WTC11 (cell line): ENCODE measurements around the gene EXPH5. TPM values are rescaled to one million over a fixed set of nuclear protein-coding genes. Genes with fewer than 3 reads are reported as not detected.

Source experiments
- ATAC-seq: fragments of 200-7000 bp; cut with Tn5 transposase; 2 replicates; pipeline ENCODE4 v1.10.0; 2021; ENCODE audit warnings: mild to moderate bottlenecking, moderate library complexity
- CTCF ChIA-PET: fragments of 300-600 bp; sonication (Branson Sonifier 250); formaldehyde crosslinking; loops from one replicate; lab custom pipeline; 2021; ENCODE audit warnings: antibody characterized with exemption; lab: Charles Lee
- POLR2A ChIA-PET: fragments of 350-600 bp; sonication (Branson Sonifier 250); formaldehyde crosslinking; loops from one replicate; lab custom pipeline; 2021; ENCODE audit warnings: antibody characterized with exemption; lab: Charles Lee
- DNase-seq: peaks from one replicate; pipeline ENCODE4 v3.0.0; 2021; ENCODE audit warnings: low spot score
- H3K27ac Mint-ChIP-seq: 2 replicates; pipeline ENCODE4 v1.8.0; 2021; ENCODE audit warnings: mixed read lengths
- H3K27me3 Mint-ChIP-seq: 2 replicates; pipeline ENCODE4 v1.8.0; 2021; ENCODE audit warnings: low read depth, mild to moderate bottlenecking, moderate library complexity, mixed read lengths
- H3K36me3 Mint-ChIP-seq: 2 replicates; pipeline ENCODE4 v1.8.0; 2021; ENCODE audit warnings: mixed read lengths
- H3K4me1 Mint-ChIP-seq: 2 replicates; pipeline ENCODE4 v1.8.0; 2022; ENCODE audit warnings: mixed read lengths
- H3K4me3 Mint-ChIP-seq: 2 replicates; pipeline ENCODE4 v1.8.0; 2021; ENCODE audit warnings: mild to moderate bottlenecking, moderate library complexity, mixed read lengths
- H3K9me3 Mint-ChIP-seq: 2 replicates; pipeline ENCODE4 v1.8.0; 2021; ENCODE audit warnings: mixed read lengths
- CREB1 ChIP-seq: sonication (generic); formaldehyde crosslinking; IDR thresholded peaks from 2 replicates; pipeline ENCODE4 v1.8.0; 2023; ENCODE audit warnings: mild to moderate bottlenecking, missing genetic modification reagents
- CREM ChIP-seq: sonication (generic); formaldehyde crosslinking; IDR thresholded peaks from 2 replicates; pipeline ENCODE4 v1.8.1; 2022; ENCODE audit warnings: mild to moderate bottlenecking, missing genetic modification reagents, moderate library complexity
- EMX1 ChIP-seq: fragments of 250-450 bp; sonication (Bioruptor Pico); IDR thresholded peaks from 2 replicates; pipeline ENCODE4 v1.8.0; 2021; ENCODE audit warnings: mild to moderate bottlenecking
- FOXJ3 ChIP-seq: sonication (generic); formaldehyde crosslinking; IDR thresholded peaks from 2 replicates; pipeline ENCODE4 v1.9.0; 2021; ENCODE audit warnings: missing genetic modification reagents, mild to moderate bottlenecking, borderline replicate concordance
- GRHL2 ChIP-seq: fragments of 250-450 bp; sonication (Bioruptor Pico); IDR thresholded peaks from 2 replicates; pipeline ENCODE4 v1.8.0; 2022; ENCODE audit warnings: mild to moderate bottlenecking, moderate library complexity; ENCODE audit not compliant: insufficient replicate concordance, severe bottlenecking
- GTF2I ChIP-seq: fragments of 250-450 bp; sonication (Bioruptor Pico); conservative IDR thresholded peaks from 2 replicates; pipeline ENCODE4 v1.4.0; 2021; ENCODE audit warnings: mild to moderate bottlenecking
- IRF2 ChIP-seq: sonication (generic); formaldehyde crosslinking; IDR thresholded peaks from 2 replicates; pipeline ENCODE4 v1.8.0; 2022; ENCODE audit warnings: low read depth, missing genetic modification reagents, borderline replicate concordance
- KAT7 ChIP-seq: sonication (generic); formaldehyde crosslinking; IDR thresholded peaks from 2 replicates; pipeline ENCODE4 v1.8.1; 2023; ENCODE audit warnings: missing genetic modification reagents, mild to moderate bottlenecking, borderline replicate concordance
- NFATC4 ChIP-seq: fragments of 250-450 bp; sonication (Bioruptor Pico); IDR thresholded peaks from 2 replicates; pipeline ENCODE4 v1.9.0; 2021; ENCODE audit warnings: mild to moderate bottlenecking
- SMAD3 ChIP-seq: sonication (generic); formaldehyde crosslinking; IDR thresholded peaks from 2 replicates; pipeline ENCODE4 v1.8.0; 2022; ENCODE audit warnings: missing genetic modification reagents, mild to moderate bottlenecking, borderline replicate concordance
- TP53 ChIP-seq: sonication (generic); formaldehyde crosslinking; IDR thresholded peaks from 2 replicates; pipeline ENCODE4 v1.8.1; 2023; ENCODE audit warnings: mild to moderate bottlenecking, missing genetic modification reagents
- ZNF671 ChIP-seq: fragments of 250-450 bp; sonication (Bioruptor Pico); IDR thresholded peaks from 2 replicates; pipeline ENCODE4 v1.8.0; 2021; ENCODE audit warnings: mild to moderate bottlenecking
- total RNA-seq: library from RNA; stranded (reverse); gene quantifications from 3 replicates; pipeline ENCODE4 v1.2.3, GENCODE V29; 2021
- TF ChIP-seq, protein P1 (sequence below): fragments of 250-450 bp; sonication (Bioruptor Pico); conservative IDR thresholded peaks from 2 replicates; pipeline ENCODE4 v1.9.0; 2021; ENCODE audit warnings: mild to moderate bottlenecking
- TF ChIP-seq, protein P2 (sequence below): sonication (generic); formaldehyde crosslinking; IDR thresholded peaks from 2 replicates; pipeline ENCODE4 v1.8.1; 2022; ENCODE audit warnings: low read depth, missing genetic modification reagents, borderline replicate concordance
- TF ChIP-seq, protein P3 (sequence below): sonication (generic); formaldehyde crosslinking; IDR thresholded peaks from 2 replicates; pipeline ENCODE4 v1.8.1; 2022; ENCODE audit warnings: mild to moderate bottlenecking, moderate library complexity, missing genetic modification reagents
- TF ChIP-seq, protein P4 (sequence below): sonication (generic); formaldehyde crosslinking; IDR thresholded peaks from 2 replicates; pipeline ENCODE4 v1.8.1; 2023; ENCODE audit warnings: mild to moderate bottlenecking, missing genetic modification reagents
- TF ChIP-seq, protein P5 (sequence below): sonication (generic); formaldehyde crosslinking; IDR thresholded peaks from 2 replicates; pipeline ENCODE4 v1.8.0; 2023; ENCODE audit warnings: mild to moderate bottlenecking, missing genetic modification reagents
- TF ChIP-seq, protein P6 (sequence below): fragments of 250-450 bp; sonication (Bioruptor Pico); IDR thresholded peaks from 2 replicates; pipeline ENCODE4 v2.1.2; 2022; ENCODE audit warnings: mild to moderate bottlenecking, moderate library complexity
- TF ChIP-seq, protein P7 (sequence below): fragments of 200-600 bp; IDR thresholded peaks from 2 replicates; pipeline ENCODE4 v1.8.0; 2022; ENCODE audit warnings: antibody characterized with exemption

Gene EXPH5
- total RNA-seq, 1 experiment from 2014 or later: 11.2 TPM

DNA sequence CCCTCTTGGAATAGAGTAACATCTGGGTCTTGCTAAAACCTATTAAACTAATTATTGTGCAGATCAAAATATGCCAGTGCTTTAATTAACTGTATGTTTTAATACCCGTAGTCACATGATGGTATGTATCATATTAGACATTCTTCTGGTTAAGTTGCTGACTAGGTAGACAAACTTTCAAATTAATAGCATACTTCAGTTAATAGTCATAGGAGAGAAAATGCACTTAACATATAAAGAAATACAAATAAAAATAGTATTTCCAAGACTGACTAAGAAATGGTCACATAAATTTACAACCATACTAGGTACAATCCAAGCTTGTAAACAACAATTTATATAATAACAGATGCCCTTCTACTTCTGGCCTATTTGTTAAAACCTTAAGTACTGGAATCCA is 7.6 kb upstream of the EXPH5 start (continued):
- TF ChIP-seq, protein P1, sequence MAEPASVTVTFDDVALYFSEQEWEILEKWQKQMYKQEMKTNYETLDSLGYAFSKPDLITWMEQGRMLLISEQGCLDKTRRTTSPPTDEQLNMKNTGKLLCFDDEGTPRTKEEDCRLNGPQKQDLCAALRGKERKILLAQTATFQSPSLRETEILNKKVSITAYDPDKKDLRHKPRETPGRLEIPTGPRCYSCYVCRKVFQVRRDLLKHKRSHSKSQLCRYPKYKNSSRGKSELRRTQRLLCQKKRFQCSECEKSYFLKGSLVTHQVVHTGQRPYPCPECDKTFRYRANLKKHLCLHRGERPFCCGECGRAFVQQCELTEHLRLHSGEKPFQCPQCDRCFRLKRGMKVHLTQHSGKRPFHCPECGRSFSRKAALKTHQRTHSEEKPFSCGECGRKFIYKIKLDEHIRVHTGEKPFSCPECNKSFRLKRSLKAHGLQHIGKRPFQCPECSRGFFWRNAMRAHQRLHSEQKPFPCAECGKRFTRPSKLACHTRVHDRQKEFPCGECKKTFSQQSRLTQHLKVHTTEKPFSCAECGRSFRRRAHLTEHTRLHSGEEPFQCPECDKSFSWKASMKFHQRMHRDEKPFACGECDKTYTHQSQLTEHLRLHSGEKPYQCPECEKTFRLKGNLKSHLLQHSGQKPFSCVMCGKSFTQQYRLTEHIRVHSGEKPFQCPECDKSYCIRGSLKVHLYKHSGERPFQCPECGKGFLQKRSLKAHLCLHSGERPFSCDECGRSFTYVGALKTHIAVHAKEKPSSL (CRISPR knock-in tag): no peak
- TF ChIP-seq, all 79 proteins: peak for 0

DNA sequence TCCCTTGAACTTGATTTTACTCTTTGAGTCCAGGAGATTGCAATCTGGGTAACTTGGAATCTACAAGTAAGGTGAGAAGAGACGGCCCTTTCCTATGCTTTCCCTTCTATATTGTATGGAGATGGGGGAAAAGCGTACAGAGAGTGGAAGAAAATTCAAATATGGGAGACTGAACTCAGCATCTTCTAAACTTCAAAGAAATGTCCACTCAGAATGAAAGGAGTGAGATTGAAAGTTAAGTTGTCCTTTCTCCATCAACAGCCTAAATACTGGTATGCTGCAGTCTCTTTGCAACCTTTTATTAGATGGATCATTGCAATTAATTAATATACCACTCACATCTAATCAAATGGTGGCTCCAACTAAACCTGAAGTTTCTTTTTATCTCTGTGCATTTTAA is 6.4 kb upstream of the EXPH5 start:
- no peak for ATAC-seq

DNA sequence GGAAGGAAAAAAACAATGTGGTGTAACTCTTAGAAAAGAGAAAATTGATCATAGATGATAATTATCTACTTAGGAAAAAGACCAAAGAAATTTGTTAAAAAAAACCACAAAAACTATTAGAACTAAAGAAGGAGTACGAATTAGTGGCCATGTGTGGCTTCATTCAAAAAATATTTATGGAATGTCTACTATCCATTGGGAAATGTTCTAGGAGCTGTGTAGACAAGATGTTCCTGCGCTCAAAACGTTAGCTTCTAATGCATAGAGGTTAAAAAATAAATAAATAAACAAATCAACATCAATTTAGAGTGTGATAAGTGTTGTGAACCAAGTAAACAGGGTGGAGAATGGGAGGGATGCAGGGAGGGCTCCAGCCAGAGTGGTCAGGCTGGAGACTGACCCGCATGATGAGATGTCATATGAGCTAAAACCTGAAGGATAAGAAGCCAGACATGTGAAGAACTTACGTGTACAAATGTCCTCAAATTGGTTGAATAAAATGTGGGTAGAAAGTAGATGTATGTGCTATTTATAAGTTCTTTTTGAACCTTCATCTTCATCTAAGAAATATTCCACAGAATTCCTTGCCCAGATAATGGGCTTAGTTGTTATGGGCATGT is 4.3 kb upstream of the EXPH5 start:
- ChIA-PET POLR2A (no interaction called here), CTCF (no interaction called here)
- DNase-seq (no peak), ATAC-seq (no peak)
- Mint-ChIP-seq H3K27ac (no peak overlapping the region), H3K9me3 (no peaks in the 10 kb centered on the region), H3K27me3 (peaks cover 4% of the 10 kb centered on the region), H3K36me3 (no peaks in the 10 kb centered on the region; the same call in 1 of the 2 replicates), H3K4me3 (no peak overlapping the region), H3K4me1 (peaks cover 20% of the 10 kb centered on the region)
- no peak for TF ChIP-seq EMX1 (CRISPR knock-in tag)
- TF ChIP-seq IRF2 (CRISPR knock-in tag): no peak
- no peak for TF ChIP-seq CREM (CRISPR knock-in tag)
- TF ChIP-seq, protein P2, sequence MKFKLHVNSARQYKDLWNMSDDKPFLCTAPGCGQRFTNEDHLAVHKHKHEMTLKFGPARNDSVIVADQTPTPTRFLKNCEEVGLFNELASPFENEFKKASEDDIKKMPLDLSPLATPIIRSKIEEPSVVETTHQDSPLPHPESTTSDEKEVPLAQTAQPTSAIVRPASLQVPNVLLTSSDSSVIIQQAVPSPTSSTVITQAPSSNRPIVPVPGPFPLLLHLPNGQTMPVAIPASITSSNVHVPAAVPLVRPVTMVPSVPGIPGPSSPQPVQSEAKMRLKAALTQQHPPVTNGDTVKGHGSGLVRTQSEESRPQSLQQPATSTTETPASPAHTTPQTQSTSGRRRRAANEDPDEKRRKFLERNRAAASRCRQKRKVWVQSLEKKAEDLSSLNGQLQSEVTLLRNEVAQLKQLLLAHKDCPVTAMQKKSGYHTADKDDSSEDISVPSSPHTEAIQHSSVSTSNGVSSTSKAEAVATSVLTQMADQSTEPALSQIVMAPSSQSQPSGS (CRISPR knock-in tag): no peak
- no peak for TF ChIP-seq GRHL2 (CRISPR knock-in tag)
- TF ChIP-seq KAT7: no peak
- no peak for TF ChIP-seq NFATC4
- TF ChIP-seq TP53: no peak
- TF ChIP-seq CREB1 (CRISPR knock-in tag): no peak
- TF ChIP-seq, protein P3, sequence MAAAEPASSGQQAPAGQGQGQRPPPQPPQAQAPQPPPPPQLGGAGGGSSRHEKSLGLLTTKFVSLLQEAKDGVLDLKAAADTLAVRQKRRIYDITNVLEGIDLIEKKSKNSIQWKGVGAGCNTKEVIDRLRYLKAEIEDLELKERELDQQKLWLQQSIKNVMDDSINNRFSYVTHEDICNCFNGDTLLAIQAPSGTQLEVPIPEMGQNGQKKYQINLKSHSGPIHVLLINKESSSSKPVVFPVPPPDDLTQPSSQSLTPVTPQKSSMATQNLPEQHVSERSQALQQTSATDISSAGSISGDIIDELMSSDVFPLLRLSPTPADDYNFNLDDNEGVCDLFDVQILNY (CRISPR knock-in tag): no peak
- TF ChIP-seq, protein P4, sequence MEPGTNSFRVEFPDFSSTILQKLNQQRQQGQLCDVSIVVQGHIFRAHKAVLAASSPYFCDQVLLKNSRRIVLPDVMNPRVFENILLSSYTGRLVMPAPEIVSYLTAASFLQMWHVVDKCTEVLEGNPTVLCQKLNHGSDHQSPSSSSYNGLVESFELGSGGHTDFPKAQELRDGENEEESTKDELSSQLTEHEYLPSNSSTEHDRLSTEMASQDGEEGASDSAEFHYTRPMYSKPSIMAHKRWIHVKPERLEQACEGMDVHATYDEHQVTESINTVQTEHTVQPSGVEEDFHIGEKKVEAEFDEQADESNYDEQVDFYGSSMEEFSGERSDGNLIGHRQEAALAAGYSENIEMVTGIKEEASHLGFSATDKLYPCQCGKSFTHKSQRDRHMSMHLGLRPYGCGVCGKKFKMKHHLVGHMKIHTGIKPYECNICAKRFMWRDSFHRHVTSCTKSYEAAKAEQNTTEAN (CRISPR knock-in tag): no peak

More for the DNA sequence above, 6.4 kb upstream of the EXPH5 start:
- H3K36me3 Mint-ChIP-seq: no peaks in the 10 kb centered on the region
- no peak overlapping the region; the same call in 1 of the 2 replicates for H3K27ac Mint-ChIP-seq
- H3K27me3 Mint-ChIP-seq: no peaks in the 10 kb centered on the region
- POLR2A ChIA-PET: no interaction called here
- H3K4me1 Mint-ChIP-seq: peaks cover 11% of the 10 kb centered on the region
- CTCF ChIA-PET: no interaction called here
- DNase-seq: no peak
- TF ChIP-seq, protein P5, sequence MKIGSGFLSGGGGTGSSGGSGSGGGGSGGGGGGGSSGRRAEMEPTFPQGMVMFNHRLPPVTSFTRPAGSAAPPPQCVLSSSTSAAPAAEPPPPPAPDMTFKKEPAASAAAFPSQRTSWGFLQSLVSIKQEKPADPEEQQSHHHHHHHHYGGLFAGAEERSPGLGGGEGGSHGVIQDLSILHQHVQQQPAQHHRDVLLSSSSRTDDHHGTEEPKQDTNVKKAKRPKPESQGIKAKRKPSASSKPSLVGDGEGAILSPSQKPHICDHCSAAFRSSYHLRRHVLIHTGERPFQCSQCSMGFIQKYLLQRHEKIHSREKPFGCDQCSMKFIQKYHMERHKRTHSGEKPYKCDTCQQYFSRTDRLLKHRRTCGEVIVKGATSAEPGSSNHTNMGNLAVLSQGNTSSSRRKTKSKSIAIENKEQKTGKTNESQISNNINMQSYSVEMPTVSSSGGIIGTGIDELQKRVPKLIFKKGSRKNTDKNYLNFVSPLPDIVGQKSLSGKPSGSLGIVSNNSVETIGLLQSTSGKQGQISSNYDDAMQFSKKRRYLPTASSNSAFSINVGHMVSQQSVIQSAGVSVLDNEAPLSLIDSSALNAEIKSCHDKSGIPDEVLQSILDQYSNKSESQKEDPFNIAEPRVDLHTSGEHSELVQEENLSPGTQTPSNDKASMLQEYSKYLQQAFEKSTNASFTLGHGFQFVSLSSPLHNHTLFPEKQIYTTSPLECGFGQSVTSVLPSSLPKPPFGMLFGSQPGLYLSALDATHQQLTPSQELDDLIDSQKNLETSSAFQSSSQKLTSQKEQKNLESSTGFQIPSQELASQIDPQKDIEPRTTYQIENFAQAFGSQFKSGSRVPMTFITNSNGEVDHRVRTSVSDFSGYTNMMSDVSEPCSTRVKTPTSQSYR (CRISPR knock-in tag): no peak
- no peak for TF ChIP-seq GTF2I
- TF ChIP-seq FOXJ3 (CRISPR knock-in tag): no peak
- TF ChIP-seq, protein P6, sequence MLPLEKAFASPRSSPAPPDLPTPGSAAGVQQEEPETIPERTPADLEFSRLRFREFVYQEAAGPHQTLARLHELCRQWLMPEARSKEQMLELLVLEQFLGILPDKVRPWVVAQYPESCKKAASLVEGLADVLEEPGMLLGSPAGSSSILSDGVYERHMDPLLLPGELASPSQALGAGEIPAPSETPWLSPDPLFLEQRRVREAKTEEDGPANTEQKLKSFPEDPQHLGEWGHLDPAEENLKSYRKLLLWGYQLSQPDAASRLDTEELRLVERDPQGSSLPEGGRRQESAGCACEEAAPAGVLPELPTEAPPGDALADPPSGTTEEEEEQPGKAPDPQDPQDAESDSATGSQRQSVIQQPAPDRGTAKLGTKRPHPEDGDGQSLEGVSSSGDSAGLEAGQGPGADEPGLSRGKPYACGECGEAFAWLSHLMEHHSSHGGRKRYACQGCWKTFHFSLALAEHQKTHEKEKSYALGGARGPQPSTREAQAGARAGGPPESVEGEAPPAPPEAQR (CRISPR knock-in tag): no peak
- TF ChIP-seq SMAD3 (CRISPR knock-in tag): no peak
- TF ChIP-seq, protein P7, sequence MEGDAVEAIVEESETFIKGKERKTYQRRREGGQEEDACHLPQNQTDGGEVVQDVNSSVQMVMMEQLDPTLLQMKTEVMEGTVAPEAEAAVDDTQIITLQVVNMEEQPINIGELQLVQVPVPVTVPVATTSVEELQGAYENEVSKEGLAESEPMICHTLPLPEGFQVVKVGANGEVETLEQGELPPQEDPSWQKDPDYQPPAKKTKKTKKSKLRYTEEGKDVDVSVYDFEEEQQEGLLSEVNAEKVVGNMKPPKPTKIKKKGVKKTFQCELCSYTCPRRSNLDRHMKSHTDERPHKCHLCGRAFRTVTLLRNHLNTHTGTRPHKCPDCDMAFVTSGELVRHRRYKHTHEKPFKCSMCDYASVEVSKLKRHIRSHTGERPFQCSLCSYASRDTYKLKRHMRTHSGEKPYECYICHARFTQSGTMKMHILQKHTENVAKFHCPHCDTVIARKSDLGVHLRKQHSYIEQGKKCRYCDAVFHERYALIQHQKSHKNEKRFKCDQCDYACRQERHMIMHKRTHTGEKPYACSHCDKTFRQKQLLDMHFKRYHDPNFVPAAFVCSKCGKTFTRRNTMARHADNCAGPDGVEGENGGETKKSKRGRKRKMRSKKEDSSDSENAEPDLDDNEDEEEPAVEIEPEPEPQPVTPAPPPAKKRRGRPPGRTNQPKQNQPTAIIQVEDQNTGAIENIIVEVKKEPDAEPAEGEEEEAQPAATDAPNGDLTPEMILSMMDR: no peak
- TF ChIP-seq ZNF671: no peak
- TF ChIP-seq, all 79 proteins: peak for 0
- Mint-ChIP-seq H3K4me3 (no peak overlapping the region), H3K9me3 (no peaks in the 10 kb centered on the region)
